GM12878 (cell line): ENCODE measurements around the gene CASK. TPM values are rescaled to one million over a fixed set of nuclear protein-coding genes. Genes with fewer than 3 reads are reported as not detected.

Source experiments
- ATAC-seq: fragments of 200-7000 bp; cut with Tn5 transposase; 3 replicates; pipeline ENCODE4 v1.9.1; 2020; ENCODE audit warnings: mild to moderate bottlenecking, moderate library complexity
- BruUV-seq: library from RNA; stranded (reverse); fragments of 400-500 nt; replicated peaks from 2 replicates; lab custom pipeline; 2021; lab: Mats Ljungman, UMichigan
- CTCF ChIA-PET: fragments of 300-600 bp; sonication (Branson Sonifier 250); formaldehyde crosslinking; extraction: SDS; loops from one replicate; lab custom pipeline; 2021; ENCODE audit warnings: inconsistent platforms; lab: Yijun Ruan, JAX
- POLR2A ChIA-PET: fragments of 350-600 bp; formaldehyde crosslinking; extraction: SDS; loops from one replicate; lab custom pipeline; 2021; ENCODE audit warnings: inconsistent platforms; lab: Charles Lee
- RAD21 ChIA-PET: fragments of 300-600 bp; sonication (Branson Sonifier 250); formaldehyde crosslinking; loops from one replicate; lab custom pipeline; 2023; ENCODE audit warnings: antibody characterized with exemption; ENCODE audit not compliant: unreplicated experiment; lab: Charles Lee
- SMC1A ChIA-PET: fragments of 300-600 bp; sonication (Branson Sonifier 250); formaldehyde crosslinking; loops from one replicate; lab custom pipeline; 2023; ENCODE audit not compliant: unreplicated experiment, uncharacterized antibody; lab: Charles Lee
- DNase-seq: peaks from one replicate; pipeline ENCODE4 v3.0.0-alpha.2; 2011; ENCODE audit warnings: low read depth, low spot score
- FAIRE-seq: peaks from 3 replicates; lab custom pipeline; 2011; peaks lifted over from hg19 to GRCh38; lab: Jason Lieb, UNC
- H2AFZ ChIP-seq: 2 replicates; pipeline ENCODE4 v1.6.0; 2011; ENCODE audit warnings: low read depth, low read length, control low read depth; ENCODE audit not compliant: control insufficient read depth
- H3K27ac ChIP-seq: 2 replicates; pipeline ENCODE4 v1.5.1; 2011; ENCODE audit warnings: control low read depth; ENCODE audit not compliant: control insufficient read depth, insufficient read depth
- H3K27me3 ChIP-seq, 2 experiments: replicated peaks in 1 of 2; 2 replicates each; pipeline versions ENCODE4 v1.6.0 to v1.6.1; 2011; ENCODE audit warnings: low read length in 1 of 2; ENCODE audit not compliant: control insufficient read depth in 2 of 2, insufficient read depth in 2 of 2
- H3K36me3 ChIP-seq, 2 experiments: 2 replicates each; pipeline ENCODE4 v1.5.1; 2011; ENCODE audit warnings: low read length in 1 of 2; ENCODE audit not compliant: control insufficient read depth in 2 of 2, insufficient read depth in 2 of 2
- H3K4me1 ChIP-seq: 2 replicates; pipeline ENCODE4 v1.6.1; 2011; ENCODE audit warnings: mild to moderate bottlenecking, low read length, moderate library complexity, mixed read lengths; ENCODE audit not compliant: control insufficient read depth, insufficient read depth
- H3K4me2 ChIP-seq: 2 replicates; pipeline ENCODE4 v1.6.0; 2011; ENCODE audit warnings: control low read depth; ENCODE audit not compliant: control insufficient read depth, insufficient read depth
- H3K4me3 ChIP-seq: fragments of 200-600 bp; sonication (generic); 2 replicates; pipeline ENCODE4 v1.5.1; 2016
- H3K79me2 ChIP-seq: 2 replicates; pipeline ENCODE4 v1.6.0; 2011; ENCODE audit warnings: low read length; ENCODE audit not compliant: control insufficient read depth, insufficient read depth
- H3K9ac ChIP-seq: 2 replicates; pipeline ENCODE4 v1.8.0; 2011; ENCODE audit warnings: low read length, control low read depth, mixed read lengths; ENCODE audit not compliant: control insufficient read depth, insufficient read depth
- H3K9me3 ChIP-seq: replicated peaks from 3 replicates; pipeline ENCODE4 v1.5.1; 2011; ENCODE audit warnings: mild to moderate bottlenecking, low read length; ENCODE audit not compliant: control insufficient read depth, insufficient read depth
- H4K20me1 ChIP-seq: 2 replicates; pipeline ENCODE4 v1.6.0; 2011; ENCODE audit not compliant: control insufficient read depth, insufficient read depth
- ATF3 ChIP-seq: IDR thresholded peaks from 2 replicates; pipeline ENCODE4 v1.6.1; 2011; ENCODE audit warnings: low read depth, mild to moderate bottlenecking, low read length, moderate library complexity, borderline replicate concordance; ENCODE audit errors: extremely low read depth
- BACH1 ChIP-seq: fragments of 450-650 bp; IDR thresholded peaks from 2 replicates; pipeline ENCODE4 v1.6.1; 2017; ENCODE audit warnings: mild to moderate bottlenecking, borderline replicate concordance
- CHD4 ChIP-seq: fragments of 200-600 bp; sonication (generic); IDR thresholded peaks from 2 replicates; pipeline ENCODE4 v1.6.1; 2016; ENCODE audit warnings: mild to moderate bottlenecking
- FOS ChIP-seq: IDR thresholded peaks from 3 replicates; pipeline ENCODE4 v1.6.1; 2011; ENCODE audit warnings: borderline replicate concordance; ENCODE audit not compliant: insufficient read length; ENCODE audit errors: extremely low read depth
- HCFC1 ChIP-seq: fragments of 150-350 bp; IDR thresholded peaks from 2 replicates; pipeline ENCODE4 v1.6.1; 2014; ENCODE audit warnings: low read length
- JUND ChIP-seq: IDR thresholded peaks from 2 replicates; pipeline ENCODE4 v1.6.1; 2012; ENCODE audit warnings: low read depth, mild to moderate bottlenecking, low read length, improper control_type of control experiment, moderate library complexity
- TAF1 ChIP-seq: IDR thresholded peaks from 2 replicates; pipeline ENCODE4 v1.6.1; 2011; ENCODE audit warnings: mild to moderate bottlenecking, low read depth, low read length, borderline replicate concordance
- in situ Hi-C: fragments of 300-500 bp; cut with MboI; formaldehyde crosslinking; loops from 9 replicates; pipeline ENCODE4 v1.14.3; 2018; ENCODE audit warnings: mixed read lengths
- intact Hi-C: fragments of 100-400 bp; cut with micrococcal nuclease; formaldehyde crosslinking; loops from one replicate; pipeline ENCODE4 v1.14.2; 2022; ENCODE audit not compliant: unreplicated experiment
- polyA plus RNA-seq, 11 experiments: library from polyadenylated mRNA; depleted of rRNA in 4 of 11; unstranded in 6 of 11; stranded (reverse) in 5 of 11; fragments of >200 nt; fragmentation: Nextera tagmentation in 4 of 11; fragmentation: Illumina TruSeq in 1 of 11; extraction: Ambion mirVana in 4 of 11; extraction: Trizol in 1 of 11; gene quantifications; 1 replicate in 1 of 11; 2 replicates in 10 of 11; pipeline versions ENCODE4 v1.2.1 to v1.2.3, GENCODE V29; 2011 to 2016; ENCODE audit warnings: inconsistent platforms in 2 of 11, missing spikeins in 2 of 11, low read depth in 1 of 11
- total RNA-seq, 4 experiments: library from RNA; depleted of rRNA in 3 of 4; stranded (reverse); fragments of >200 nt in 3 of 4; fragmentation: Illumina TruSeq in 1 of 4; extraction: Trizol in 1 of 4; gene quantifications; 2 replicates each; pipeline versions ENCODE4 v1.2.1 to v1.2.3, GENCODE V29; 2013 to 2021
- TF ChIP-seq, protein P1 (sequence below): fragments of 450-650 bp; formaldehyde crosslinking; IDR thresholded peaks from 2 replicates; pipeline ENCODE4 v1.4.0; 2022; ENCODE audit warnings: mild to moderate bottlenecking, moderate library complexity
- TF ChIP-seq, protein P2 (sequence below): fragments of 450-650 bp; IDR thresholded peaks from 2 replicates; pipeline ENCODE4 v1.6.1; 2016; ENCODE audit warnings: mild to moderate bottlenecking
- TF ChIP-seq, protein P3 (sequence below): fragments of 450-650 bp; IDR thresholded peaks from 2 replicates; pipeline ENCODE4 v1.6.1; 2017; ENCODE audit warnings: antibody characterized with exemption, mild to moderate bottlenecking, moderate library complexity

The CASK gene
- total and polyA plus RNA-seq, 10 of the 15 experiments (the other 5 are each of a cell fraction or from before 2014, with no cell fraction given): 0.60 to 45.9 (median 4.8) TPM

- no peaks in the 10 kb centered on the region for H4K20me1 ChIP-seq
- no peaks in the 10 kb centered on the region; the same call in 2 of the 3 replicates for H3K9me3 ChIP-seq
- in situ Hi-C loops: no loop called here
- ChIA-PET POLR2A (no interaction called here), CTCF (interaction anchor here (0.6 to 1.9 kb wide), 3 partner anchors 9 to 110 kb away, joined by 3 to 6 read pairs (median 5); no protein-coding TSS in a partner anchor), RAD21 (no interaction called here), SMC1A (interaction anchor here (0.9 to 1.2 kb wide), 2 partner anchors 12 to 34 kb away, joined by 3 to 4 read pairs; no protein-coding TSS in a partner anchor)
- H3K4me2 ChIP-seq: no peak overlapping the region
- H3K79me2 ChIP-seq: no peaks in the 10 kb centered on the region; the same call in none of the 2 replicates
- H3K36me3 ChIP-seq: no peaks in the 10 kb centered on the region
- no peaks in the 10 kb centered on the region for H3K27me3 ChIP-seq
- DNase-seq (no peak), ATAC-seq (no peak), FAIRE-seq (no peak)
- no peak overlapping the region for H2AFZ ChIP-seq
- no peaks in the 10 kb centered on the region for H3K4me1 ChIP-seq
- TF ChIP-seq, protein P1, sequence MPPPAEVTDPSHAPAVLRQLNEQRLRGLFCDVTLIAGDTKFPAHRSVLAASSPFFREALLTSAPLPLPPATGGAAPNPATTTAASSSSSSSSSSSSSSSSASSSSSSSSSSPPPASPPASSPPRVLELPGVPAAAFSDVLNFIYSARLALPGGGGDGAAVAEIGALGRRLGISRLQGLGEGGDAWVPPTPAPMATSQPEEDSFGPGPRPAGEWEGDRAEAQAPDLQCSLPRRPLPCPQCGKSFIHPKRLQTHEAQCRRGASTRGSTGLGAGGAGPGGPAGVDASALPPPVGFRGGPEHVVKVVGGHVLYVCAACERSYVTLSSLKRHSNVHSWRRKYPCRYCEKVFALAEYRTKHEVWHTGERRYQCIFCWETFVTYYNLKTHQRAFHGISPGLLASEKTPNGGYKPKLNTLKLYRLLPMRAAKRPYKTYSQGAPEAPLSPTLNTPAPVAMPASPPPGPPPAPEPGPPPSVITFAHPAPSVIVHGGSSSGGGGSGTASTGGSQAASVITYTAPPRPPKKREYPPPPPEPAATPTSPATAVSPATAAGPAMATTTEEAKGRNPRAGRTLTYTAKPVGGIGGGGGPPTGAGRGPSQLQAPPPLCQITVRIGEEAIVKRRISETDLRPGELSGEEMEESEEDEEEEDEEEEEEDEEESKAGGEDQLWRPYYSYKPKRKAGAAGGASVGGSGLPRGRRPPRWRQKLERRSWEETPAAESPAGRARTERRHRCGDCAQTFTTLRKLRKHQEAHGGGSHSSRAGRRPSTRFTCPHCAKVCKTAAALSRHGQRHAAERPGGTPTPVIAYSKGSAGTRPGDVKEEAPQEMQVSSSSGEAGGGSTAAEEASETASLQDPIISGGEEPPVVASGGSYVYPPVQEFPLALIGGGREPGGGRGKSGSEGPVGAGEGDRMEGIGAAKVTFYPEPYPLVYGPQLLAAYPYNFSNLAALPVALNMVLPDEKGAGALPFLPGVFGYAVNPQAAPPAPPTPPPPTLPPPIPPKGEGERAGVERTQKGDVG (CRISPR knock-in tag): no peak
- TF ChIP-seq CHD4 (no peak), ATF3 (no peak), BACH1 (no peak), FOS (no peak), HCFC1 (no peak), TAF1 (no peak), JUND (no peak)
- TF ChIP-seq, protein P2, sequence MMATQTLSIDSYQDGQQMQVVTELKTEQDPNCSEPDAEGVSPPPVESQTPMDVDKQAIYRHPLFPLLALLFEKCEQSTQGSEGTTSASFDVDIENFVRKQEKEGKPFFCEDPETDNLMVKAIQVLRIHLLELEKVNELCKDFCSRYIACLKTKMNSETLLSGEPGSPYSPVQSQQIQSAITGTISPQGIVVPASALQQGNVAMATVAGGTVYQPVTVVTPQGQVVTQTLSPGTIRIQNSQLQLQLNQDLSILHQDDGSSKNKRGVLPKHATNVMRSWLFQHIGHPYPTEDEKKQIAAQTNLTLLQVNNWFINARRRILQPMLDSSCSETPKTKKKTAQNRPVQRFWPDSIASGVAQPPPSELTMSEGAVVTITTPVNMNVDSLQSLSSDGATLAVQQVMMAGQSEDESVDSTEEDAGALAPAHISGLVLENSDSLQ: no peak
- TF ChIP-seq, protein P3, sequence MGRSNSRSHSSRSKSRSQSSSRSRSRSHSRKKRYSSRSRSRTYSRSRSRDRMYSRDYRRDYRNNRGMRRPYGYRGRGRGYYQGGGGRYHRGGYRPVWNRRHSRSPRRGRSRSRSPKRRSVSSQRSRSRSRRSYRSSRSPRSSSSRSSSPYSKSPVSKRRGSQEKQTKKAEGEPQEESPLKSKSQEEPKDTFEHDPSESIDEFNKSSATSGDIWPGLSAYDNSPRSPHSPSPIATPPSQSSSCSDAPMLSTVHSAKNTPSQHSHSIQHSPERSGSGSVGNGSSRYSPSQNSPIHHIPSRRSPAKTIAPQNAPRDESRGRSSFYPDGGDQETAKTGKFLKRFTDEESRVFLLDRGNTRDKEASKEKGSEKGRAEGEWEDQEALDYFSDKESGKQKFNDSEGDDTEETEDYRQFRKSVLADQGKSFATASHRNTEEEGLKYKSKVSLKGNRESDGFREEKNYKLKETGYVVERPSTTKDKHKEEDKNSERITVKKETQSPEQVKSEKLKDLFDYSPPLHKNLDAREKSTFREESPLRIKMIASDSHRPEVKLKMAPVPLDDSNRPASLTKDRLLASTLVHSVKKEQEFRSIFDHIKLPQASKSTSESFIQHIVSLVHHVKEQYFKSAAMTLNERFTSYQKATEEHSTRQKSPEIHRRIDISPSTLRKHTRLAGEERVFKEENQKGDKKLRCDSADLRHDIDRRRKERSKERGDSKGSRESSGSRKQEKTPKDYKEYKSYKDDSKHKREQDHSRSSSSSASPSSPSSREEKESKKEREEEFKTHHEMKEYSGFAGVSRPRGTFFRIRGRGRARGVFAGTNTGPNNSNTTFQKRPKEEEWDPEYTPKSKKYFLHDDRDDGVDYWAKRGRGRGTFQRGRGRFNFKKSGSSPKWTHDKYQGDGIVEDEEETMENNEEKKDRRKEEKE: no peak
- no peak overlapping the region for H3K4me3 ChIP-seq
- intact Hi-C loops: no loop called here
- H3K27ac ChIP-seq: no peak overlapping the region
- H3K9ac ChIP-seq: no peak overlapping the region
- no TSS peak for BruUV-seq
Measured at GRCh38 chrX:41909068-41909467, 14.3 kb downstream of the CASK start.
